COLO668 (cell line): Measurements from ENCODE around the gene TTYH2.
A peak's percentile ranks its signal among the peaks of the same experiment; 100 is the strongest.
"Not testable (repeated sequence)": the region's sequence is repeated elsewhere in the genome, so short reads cannot be mapped to it uniquely, and the experiment has no call there.

ENCODE experiments used
- DNase-seq: peaks from one replicate; lab custom pipeline; 2025; ENCODE audit not compliant: unreplicated experiment; lab: John Stamatoyannopoulos, UW

TTYH2 gene

DNA sequence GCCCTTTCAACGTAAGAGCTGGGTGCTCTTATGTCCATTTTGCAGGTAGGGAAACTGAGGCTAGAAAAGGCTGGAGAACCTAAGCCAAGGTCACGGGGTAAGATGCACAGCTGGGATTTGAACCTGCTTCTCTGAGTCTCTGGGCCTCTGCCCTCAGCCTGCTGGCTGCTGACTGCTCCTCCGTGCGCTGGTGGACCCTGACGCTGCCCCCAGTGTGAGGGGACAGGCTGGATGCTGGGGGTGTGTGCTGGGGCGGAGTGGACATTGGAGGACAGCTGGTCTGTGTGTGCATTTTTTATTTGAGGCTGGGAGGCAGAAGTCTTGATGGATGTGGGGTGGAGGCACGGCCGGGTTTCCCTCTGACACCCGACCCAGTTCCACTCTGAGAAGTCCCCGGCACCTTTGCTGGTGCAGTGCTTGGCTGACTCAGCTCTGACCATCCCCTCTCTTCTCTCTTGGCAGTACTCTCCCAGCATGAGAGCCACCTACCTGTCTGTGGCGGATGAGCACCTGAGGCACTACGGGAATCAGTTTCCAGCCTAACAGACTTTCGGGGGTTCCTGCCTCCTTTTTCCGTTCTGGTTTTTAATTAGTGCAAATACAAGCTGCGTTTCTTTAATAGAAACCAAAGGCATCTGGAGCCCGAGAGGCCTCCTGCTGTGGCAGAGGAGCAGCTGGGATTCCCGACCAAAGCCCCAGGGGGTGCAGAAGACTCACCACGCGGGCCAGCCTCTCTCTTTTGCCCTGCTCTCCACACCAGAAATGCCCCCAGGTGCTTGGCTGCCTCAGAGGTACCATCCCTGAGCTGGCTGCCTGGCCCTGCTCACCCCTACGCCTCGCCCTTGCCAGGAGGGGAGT is 46.5 kb downstream of the TTYH2 start:
- peak; percentile 56 for DNase-seq

DNA sequence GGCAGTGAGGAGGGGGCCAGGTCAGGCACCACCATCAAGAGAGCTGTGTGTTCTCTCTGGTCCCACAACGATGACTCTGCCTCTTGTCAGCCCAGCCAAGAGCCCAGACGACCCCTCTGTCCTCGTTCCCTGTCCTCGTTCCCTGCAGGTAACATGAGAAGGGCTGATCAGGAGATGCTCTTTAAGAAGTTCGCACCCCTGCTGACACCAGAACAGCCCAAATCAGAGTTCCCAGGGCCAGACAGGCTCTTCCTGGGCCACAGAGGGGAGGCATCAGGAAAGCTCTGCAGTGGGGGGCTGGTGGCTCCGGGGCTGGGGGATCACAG is 47.1 kb downstream of the TTYH2 start:
- no peak for DNase-seq

DNA sequence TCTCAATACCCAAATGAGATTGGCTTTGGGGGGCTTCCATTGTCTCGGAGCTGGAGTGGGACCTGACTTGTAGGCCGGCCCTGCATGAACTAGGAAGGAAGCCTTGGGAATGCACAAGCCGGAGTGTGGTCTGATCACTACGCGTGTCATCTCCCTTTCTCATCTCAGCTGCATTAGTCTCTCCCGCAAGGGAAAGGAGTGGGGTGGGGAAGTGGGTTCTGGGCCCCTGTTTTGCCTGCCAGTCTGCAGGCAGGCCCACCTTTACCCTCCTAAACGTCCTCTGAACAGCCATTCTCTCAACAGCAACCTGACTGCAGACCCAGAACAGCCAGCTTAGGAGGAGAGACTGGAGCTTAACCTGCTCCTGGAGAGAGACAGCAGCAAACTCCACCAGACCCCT is 49.2 kb downstream of the TTYH2 start:
- no peak for DNase-seq

DNA sequence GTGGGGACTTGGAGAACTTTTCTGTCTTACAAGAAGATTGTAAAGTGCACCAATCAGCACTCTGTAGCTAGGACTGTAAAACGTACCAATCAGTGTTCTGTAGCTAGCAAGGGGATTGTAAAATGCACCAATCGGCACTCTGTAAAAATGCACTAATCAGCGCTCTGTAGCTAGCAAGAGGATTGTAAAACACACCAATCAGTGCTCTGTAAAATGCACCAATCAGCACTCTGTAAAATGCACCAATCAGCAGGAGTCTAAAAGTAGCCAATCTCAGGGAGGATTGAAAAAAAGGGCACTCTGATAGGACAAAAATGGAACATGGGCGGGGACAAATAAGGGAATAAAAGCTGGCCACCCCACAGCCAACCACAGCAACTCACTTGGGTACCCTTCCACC is 53.7 kb downstream of the TTYH2 start:
- not testable (repeated sequence) for DNase-seq

DNA sequence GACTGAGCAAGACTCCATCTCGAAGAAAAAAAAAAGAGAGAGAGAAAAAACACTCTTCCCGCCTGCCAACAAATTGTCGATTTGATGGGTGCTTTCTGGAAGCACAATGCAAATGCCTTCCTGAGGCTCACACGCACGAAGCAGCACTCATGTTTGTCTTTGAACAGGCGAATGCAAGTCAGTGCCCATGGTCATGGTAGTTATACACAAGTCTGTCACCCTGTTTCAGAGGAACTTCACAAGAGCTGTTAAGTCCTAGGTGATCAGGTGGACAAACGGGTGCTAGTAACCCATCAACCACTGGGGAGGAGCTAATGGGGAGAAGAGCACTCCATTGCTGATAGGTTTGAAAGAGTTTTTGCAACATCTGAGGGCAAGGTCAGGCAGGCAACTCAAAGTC is 54.2 kb downstream of the TTYH2 start:
- no peak for DNase-seq

DNA sequence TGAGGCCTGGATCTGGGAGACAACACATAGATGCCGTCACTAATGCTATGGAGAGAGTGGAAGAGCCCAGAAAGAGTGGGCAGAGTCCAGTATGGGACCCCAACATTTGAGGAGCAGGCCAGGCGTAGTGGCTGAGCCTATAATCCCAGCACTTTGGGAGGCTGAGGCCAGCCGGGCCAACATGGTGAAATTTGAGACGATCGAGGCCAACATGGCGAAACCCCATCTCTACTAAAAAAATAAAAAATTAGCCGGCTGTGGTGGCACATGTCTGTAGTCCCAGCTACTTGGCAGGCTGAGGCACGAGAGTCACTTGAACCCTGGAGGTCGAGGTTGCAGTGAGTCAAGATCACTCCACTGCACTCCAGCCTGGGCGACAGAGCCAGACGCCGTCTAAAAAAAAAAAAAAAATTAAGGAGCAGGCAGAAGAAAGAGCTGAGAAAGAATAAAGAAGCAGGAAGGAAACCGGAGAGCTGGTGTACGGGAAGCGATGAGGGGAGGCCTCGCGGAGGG is 54.7 kb downstream of the TTYH2 start:
- DNase-seq, result no peak

DNA sequence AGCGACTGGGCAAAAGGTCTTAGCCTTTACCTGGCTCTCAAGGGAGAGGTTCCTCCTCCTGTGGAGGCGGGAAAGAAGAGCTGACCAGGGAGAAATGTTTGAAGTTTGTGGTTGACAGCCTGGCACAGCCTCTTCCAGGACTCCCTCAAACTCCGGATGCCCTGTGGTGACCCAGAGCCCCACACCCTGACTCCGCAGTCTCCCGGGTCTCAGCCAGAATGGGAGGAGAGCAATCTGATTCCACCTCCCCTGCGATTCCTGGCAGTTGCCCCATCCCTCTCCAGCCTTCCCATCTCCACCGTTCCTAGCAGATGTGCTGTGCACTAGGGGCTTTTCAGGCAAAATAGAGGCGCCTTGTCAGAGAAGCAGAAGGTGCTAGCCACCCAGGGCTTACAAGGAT is 55.2 kb downstream of the TTYH2 start:
- DNase-seq, result no peak

DNA sequence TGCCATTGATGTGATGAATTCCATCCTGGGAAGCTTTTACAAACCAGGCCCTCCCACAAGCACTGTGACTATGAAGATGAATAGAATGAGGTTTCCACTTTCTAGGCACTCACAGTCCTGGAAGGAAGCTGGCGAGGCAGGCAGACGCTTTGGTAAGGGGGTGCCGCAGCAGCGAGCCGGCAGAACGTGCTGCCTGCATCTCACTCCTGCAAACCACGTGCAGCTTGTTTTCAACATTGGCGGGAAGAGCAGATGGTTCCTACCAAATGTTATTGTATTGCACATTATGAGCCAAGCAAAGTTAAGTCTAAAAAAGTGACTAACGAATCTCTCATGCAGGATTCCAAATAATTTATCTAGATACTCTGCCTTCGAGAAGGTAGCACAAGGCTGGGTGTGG is 57.0 kb downstream of the TTYH2 start:
- no peak for DNase-seq

DNA sequence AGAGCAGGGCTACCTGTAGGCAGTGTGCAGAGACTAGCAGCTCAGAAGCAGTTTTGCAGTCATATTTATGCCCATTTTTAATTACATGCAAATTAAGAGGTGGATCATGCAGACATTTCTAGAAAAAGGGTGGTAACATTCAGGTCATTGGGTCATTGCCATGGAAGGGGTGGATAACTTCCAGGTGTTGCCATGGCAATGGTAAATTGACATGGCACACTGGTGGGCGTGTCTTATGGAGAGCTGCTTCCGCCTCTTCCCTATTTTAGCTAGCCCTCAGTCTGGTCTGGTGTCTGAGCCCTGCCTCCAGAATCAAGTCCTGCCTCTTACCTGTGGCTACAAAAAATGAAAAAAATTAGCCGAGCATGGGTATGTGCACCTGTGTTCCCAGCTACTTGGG is 57.9 kb downstream of the TTYH2 start:
- no peak for DNase-seq

DNA sequence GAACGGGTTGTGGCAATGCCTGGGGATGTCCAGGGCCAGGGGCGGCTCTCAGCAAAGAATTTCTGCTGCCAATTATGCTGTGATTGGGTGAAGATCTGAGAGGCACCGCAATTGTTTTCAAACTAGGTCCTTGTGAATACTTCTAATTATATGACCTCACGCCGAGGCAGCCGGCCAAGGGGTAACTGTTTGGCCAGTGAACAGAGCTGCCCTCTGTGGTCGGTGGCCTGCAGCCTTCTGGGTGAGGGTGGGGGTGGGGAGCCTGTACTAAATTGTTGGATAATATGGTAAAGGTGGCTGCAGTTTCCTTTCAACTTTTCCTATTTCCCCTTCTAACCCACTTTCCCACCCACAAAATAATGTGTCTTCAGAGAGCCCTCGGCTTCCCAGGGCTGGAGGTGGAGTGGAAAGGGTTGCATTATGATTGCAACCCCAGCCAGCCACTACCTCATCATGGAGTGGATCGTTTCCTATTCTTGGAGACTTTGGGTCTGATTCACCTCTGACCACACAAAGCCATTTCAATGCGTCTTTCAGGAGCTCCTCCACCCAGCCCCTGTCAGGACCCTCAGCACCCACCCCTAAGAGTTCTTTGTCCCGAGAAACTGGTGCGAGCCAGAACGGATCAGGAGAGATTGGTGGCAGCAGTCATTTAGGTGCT is 58.7 kb downstream of the TTYH2 start:
- DNase-seq, result no peak

DNA sequence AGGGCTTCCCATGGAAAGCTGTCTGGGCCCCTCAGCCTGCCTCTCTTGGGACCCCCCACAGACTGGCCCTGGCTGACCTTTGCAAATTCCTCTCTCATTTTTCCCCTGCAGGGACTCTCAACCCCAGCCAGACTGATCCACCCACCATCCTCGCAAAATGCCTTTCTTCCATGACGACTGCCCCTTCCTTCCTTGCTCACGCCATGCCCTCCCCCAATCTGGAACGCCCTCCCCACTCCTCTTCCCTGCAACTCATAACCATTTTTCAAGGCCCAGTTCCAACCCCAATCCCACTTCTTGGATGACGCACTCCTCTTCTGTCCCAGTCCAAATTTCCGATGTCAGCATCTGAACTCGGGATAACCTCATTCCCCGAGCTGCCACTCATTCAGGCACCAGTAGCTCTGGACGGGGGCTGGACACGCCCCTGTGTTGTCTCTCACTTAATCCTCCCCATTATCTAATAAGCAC is 59.4 kb downstream of the TTYH2 start:
- no peak for DNase-seq

DNA sequence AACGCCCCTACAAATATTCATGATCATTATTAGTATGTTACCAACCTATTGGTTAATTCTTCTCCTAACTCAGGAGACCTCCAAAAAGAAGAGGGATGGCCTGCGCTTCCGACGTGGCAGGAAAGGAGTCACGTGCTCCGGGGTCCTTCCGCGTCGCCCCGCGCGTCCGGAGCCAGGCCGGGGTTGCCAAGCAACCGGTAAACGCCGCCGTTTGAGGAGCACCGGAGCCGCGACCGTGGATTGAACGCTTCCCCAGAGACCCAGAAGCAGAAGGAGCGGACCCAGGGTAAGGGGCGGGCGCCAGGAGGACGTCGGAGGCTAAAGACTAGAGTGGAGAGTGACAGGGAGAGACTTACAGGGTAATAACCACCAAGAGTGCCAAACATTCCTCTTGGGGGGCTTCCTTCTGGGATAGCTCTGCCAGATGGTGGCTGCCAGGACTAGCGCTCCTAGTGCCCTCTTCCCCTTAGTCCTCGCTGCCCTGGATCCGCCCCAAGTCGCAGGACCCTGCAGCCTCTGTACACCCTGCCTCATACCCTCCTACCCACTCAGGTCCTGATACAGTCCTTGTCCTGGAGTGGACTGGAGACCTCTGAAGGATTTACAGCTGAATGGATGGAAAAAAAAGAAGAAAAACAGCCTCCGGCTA is 60.8 kb downstream of the TTYH2 start, which contains the start of gene DNAI2:
Gene DNAI2 (plus strand): TSS at position 175 of the 649 bp plus-strand sequence. CDS start 7,584 bp downstream, outside the sequence.
- DNase-seq, result peak; percentile 69

DNA sequence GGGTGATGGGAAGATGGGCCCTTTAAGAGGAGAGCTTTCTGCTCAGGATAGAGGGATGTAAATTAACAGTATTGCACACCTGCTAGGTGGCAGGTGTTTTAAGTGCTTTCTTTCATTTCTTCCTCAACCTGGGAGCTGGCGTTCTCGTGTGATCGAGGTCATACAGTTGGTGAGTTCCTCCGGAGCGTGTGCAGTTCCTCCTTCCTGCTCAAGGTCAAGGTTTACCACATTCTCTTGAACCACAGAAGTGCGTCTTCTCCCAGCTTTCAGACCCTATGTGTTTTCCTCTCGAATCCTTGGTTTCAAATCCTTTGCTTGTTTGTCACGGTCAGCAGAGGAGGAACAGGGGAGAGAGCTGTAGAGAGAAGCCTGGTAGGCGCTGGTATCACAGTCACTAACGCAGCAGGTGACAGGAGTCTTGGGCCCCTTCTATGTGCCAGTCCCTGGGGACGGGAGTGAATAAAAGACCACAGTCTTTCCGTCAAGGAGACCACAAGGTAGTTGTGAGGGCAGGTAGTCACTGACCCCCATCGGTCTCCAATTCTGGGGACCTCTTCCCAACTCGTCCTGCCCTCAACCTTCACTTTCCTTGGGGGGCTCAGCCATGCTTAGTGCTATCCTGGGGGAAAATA is 61.5 kb downstream of the TTYH2 start:
- DNase-seq, result peak; percentile 37

DNA sequence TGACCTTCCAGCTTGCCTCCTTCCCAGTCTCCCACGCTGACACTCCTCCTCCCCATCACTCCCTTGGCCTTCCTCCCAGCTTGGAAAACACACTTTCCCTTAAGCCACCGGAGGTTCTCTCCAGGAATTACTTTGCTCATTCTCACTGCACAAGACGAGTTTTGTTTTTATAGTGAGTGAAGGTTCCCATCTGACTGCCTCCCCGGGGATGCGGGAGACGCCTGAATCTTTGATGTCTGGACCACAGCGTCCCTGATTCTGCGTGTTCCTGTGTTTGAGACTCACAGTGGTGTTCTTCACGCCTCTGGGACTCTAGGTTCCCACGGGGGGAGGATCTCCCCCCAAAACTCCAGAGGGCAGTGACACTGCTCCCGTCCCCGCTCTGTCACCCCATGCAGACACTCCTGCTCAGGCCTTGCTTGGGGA is 62.7 kb downstream of the TTYH2 start:
- no peak for DNase-seq

DNA sequence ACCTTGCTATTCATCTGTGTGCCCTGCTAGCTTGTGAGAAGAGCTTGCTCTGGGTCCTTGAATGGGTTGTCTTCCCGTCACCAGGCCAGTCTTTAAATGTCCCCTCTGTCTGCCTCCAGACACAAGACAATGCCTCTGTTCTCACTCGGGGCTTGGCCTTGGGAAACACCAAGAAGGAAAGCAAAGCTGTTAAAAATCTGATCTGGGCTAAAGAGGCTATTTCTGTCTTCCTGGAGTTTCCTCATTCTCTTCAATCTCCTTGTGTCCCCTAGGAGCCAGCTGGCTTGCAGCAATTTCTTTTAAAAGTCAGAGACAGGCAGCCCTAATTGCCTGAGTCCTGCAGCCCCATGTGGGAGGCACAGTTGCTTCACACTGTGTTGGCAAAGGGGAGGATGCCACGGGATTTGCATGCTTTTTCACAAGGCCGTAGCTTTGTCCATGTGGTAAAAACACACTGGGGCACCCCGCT is 63.2 kb downstream of the TTYH2 start:
- no peak for DNase-seq

DNA sequence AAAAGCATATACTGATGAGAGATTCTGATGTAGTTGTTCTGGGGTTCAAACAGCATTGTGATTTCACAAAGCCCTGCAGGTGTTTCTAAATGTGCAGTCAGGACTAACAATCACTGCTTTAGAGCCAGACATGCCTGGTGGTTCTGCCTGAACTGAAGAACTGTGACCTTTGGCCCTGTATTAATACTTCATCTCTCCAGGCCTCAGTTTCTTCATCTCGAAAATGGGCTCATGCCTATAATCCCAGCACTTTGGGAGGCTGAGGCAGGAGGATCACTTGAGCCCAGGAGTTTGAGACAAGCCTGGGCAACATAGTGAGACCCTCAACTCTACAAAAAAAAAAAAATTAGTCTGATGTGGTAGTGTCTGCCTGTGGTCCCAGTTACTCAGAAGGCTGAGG is 64.6 kb downstream of the TTYH2 start:
- DNase-seq, result no peak

DNA sequence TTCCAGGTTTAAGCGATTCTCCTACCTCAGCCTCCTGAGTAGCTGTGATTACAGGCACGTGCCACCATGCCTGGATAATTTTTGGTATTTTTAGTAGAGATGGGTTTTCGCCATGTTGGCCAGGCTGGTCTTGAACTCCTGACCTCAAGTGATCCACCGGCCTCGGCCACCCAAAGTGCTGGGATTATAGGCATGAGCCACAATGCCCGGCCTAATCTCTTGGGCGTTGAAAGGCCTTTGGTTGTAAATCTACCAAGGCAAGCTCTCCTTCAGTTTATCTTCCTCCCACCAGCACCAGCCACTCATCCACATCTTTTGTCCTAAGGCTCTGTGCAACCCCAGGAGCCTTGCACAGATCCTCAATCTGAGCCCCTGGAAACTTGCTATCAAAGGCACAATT is 66.2 kb downstream of the TTYH2 start:
- DNase-seq, result not testable (repeated sequence)

DNA sequence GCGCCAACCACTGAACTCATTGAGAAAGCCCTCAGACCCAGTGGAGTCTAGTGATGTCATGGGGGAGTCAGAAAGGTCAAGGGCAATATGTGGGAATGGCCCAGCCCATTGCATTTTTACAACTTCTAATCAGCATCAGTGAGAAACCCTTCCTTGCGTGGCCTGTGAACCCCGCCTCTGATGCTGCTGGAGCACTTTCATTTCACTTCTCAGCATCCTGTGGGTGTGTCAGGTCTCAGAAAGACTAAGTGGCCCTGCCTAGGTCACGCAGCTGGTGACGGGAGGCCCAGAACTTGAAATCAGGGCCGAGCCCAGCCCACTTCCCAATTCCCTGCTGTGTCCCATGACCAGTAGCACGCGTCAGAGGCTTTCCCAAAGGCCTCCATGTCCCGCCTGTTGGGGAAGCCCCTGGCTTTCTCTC is 66.7 kb downstream of the TTYH2 start:
- DNase-seq, result no peak

DNA sequence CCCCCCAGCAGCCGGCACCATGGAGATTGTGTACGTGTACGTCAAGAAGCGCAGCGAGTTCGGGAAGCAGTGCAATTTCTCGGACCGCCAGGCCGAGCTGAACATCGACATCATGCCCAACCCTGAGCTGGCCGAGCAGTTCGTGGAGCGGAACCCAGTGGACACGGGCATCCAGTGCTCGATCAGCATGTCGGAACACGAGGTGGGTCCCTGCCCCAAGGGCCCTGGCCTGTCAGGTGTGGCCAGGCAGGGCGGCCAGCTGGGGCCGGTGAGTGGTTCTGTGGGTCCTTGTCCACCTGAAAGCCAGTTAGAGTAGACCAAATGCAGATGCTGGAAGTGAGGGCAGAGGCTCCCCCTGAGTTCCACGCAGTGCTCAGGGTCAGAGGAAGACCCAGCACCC is 68.4 kb downstream of the TTYH2 start:
- no peak for DNase-seq

DNA sequence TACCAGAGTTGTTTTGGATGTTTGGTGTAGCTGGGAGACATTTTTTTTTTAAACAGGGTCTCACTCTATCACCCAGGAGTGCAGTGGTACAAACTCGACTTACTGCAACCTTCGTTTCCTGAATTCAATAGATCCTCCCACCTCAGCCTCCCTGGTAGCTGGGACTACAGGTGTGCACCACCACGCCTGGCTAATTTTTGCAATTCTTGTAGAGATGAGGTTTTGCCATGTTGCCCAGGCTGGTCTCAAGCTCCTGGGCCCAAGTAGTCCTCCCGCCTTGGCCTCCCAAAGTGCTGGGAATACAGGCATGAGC is 68.9 kb downstream of the TTYH2 start:
- not testable (repeated sequence) for DNase-seq
